SU-DHL-6 (cell line): Measurements from ENCODE around the gene SMAD7.

Experiments
- EZH2phosphoT487 ChIP-seq: fragments of 200-600 bp; sonication (generic), shearing (Covaris generic); conservative IDR thresholded peaks from 2 replicates; pipeline ENCODE4 v1.6.1; 2018; ENCODE audit warnings: mild to moderate bottlenecking, antibody characterized with exemption, low read length, moderate library complexity, mixed read lengths
- TF ChIP-seq, protein P1 (sequence below): fragments of 200-600 bp; sonication (generic); IDR thresholded peaks from one replicate; pipeline ENCODE4 v1.5.1; 2017; ENCODE audit warnings: antibody characterized with exemption, mild to moderate bottlenecking, low read length, moderate library complexity; ENCODE audit not compliant: insufficient read depth, poor library complexity, severe bottlenecking

DNA sequence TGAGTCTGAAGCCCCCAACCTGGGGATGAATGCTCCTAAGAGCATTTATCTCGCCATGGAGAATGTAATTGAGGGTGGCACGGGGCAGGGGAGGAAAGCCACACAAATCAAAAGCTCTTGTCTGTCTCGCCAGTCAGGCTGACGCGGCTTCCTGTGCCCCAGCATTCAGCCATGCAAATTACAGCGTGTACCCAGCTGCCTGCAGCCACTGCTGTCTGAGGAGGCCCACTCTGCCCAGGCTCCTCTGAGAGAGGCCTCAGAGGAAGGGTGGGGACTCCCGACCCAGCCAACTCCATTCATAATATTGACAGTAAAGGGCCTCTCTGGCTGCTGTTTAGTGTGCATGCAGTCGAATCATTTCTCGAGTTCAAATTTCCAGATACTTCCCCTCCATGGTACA lies 22.0 kb downstream of the SMAD7 start:
- TF ChIP-seq, protein P1, sequence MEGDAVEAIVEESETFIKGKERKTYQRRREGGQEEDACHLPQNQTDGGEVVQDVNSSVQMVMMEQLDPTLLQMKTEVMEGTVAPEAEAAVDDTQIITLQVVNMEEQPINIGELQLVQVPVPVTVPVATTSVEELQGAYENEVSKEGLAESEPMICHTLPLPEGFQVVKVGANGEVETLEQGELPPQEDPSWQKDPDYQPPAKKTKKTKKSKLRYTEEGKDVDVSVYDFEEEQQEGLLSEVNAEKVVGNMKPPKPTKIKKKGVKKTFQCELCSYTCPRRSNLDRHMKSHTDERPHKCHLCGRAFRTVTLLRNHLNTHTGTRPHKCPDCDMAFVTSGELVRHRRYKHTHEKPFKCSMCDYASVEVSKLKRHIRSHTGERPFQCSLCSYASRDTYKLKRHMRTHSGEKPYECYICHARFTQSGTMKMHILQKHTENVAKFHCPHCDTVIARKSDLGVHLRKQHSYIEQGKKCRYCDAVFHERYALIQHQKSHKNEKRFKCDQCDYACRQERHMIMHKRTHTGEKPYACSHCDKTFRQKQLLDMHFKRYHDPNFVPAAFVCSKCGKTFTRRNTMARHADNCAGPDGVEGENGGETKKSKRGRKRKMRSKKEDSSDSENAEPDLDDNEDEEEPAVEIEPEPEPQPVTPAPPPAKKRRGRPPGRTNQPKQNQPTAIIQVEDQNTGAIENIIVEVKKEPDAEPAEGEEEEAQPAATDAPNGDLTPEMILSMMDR = no peak
- no peak for TF ChIP-seq EZH2phosphoT487
